IPS DF 6.9 (cell line): ENCODE measurements around the gene KCNJ9.
A peak's percentile ranks its signal among the peaks of the same experiment; 100 is the strongest.

ENCODE experiments used
- DNase-seq: peaks from one replicate; pipeline ENCODE4 v3.0.0-alpha.2; 2013; ENCODE audit warnings: low read depth, low spot score
- H3K27ac ChIP-seq: one replicate; pipeline ENCODE4 v1.5.1; 2013; ENCODE audit warnings: low read length, control low read depth
- H3K27me3 ChIP-seq: 2 replicates; pipeline ENCODE4 v1.6.1; 2013; ENCODE audit warnings: mild to moderate bottlenecking, low read length; ENCODE audit not compliant: control insufficient read depth, insufficient read depth
- H3K36me3 ChIP-seq: 2 replicates; pipeline ENCODE4 v1.6.1; 2013; ENCODE audit warnings: low read length; ENCODE audit not compliant: control insufficient read depth, insufficient read depth
- H3K4me1 ChIP-seq: 2 replicates; pipeline ENCODE4 v1.6.1; 2013; ENCODE audit warnings: low read length; ENCODE audit not compliant: control insufficient read depth, insufficient read depth
- H3K4me3 ChIP-seq: 2 replicates; pipeline ENCODE4 v1.5.1; 2013; ENCODE audit warnings: mild to moderate bottlenecking, low read length
- H3K9me3 ChIP-seq: 2 replicates; pipeline ENCODE4 v1.6.1; 2013; ENCODE audit warnings: low read length, inconsistent platforms; ENCODE audit not compliant: control insufficient read depth, insufficient read depth
- WGBS: extraction: QIAGEN DNeasy Blood & Tissue Kit; methylation state at CpG from one replicate; pipeline ENCODE4 v1.1.7; 2013; ENCODE audit warnings: mixed read lengths, missing lambda C conversion rate; ENCODE audit not compliant: insufficient read length, insufficient coverage; 5-methylcytosine and 5-hydroxymethylcytosine counted together

KCNJ9 gene

DNA sequence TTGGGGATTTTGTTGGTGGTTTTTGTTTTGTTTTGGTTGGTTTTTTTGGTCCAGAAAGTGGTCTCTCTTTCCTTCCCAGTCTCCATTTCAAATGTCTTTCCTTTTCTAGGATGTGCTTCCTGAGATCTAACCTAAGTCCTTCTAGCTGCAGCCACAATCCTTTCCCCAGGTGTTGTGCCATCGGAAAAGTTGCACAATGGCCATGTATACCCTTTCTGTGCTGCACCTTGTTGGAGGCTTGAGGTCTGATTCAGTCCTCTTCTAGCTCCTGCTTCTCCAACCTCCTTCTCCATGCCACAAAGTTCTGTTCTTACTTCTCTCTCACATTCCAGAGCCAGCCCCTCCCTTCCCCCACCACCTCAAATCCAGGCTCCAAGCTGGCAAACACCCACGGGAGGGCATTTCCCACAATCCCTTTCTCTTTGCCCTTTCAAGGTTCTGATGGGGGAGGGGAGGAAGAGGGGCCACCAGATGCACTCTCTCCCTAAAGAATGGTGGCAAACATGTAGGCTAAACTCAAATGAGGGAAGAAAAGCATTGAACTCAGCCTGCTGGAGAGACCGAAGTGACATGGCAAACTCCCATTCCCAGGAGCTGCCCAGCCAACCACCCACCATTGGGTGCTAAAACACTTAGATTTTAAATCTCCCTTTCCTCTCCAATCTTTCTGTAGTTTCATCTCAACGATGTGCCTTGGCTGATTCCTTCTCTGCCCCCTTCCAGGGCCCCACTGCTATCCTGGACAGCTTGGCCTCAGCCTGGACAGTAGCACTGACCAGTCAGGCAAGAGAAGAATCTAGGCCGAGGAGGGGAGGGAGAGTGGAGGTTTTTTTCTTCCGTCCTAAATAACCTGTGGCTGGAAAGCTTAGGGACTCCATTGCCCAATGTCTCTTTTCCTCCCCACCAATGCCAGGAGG is 14.3 kb upstream of the KCNJ9 start:
- Histone ChIP-seq H3K27ac (no peak overlapping the region), H3K27me3 (peaks cover 2% of the 10 kb centered on the region; the same call in 1 of the 2 replicates), H3K9me3 (no peaks in the 10 kb centered on the region), H3K36me3 (no peaks in the 10 kb centered on the region), H3K4me3 (no peak overlapping the region), H3K4me1 (peaks cover 6% of the 10 kb centered on the region)
- no peak for DNase-seq
- WGBS, result no CpG with 5 or more reads among the region's 6 CpGs

DNA sequence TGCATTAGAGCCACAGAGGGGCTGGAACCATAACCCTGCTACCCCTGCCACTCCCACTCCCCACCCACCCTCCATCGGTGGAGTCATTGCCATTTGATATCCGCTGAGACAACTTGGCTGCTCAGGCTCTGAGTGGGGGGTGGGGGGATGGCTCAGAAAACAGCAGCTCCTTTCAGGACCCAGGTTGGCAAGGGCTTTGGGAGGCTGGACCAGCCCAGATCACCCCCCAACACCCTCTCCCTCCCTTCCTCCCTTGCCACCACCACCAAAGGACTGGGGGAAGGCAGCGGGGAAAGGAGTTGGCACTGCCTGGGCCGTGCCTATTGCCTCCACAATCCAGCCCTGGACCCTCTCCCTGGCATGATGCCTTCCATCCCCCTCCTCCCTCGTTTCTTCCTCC is 13.1 kb upstream of the KCNJ9 start:
- peaks cover 2% of the 10 kb centered on the region; the same call in 1 of the 2 replicates for H3K27me3 ChIP-seq
- H3K27ac ChIP-seq, result no peak overlapping the region
- no peak for DNase-seq
- peaks cover 5% of the 10 kb centered on the region; the same call in 1 of the 2 replicates for H3K4me1 ChIP-seq
- H3K4me3 ChIP-seq, result no peak overlapping the region
- no peaks in the 10 kb centered on the region for H3K36me3 ChIP-seq
- WGBS, result no CpG with 5 or more reads among the region's 5 CpGs
- no peaks in the 10 kb centered on the region for H3K9me3 ChIP-seq

DNA sequence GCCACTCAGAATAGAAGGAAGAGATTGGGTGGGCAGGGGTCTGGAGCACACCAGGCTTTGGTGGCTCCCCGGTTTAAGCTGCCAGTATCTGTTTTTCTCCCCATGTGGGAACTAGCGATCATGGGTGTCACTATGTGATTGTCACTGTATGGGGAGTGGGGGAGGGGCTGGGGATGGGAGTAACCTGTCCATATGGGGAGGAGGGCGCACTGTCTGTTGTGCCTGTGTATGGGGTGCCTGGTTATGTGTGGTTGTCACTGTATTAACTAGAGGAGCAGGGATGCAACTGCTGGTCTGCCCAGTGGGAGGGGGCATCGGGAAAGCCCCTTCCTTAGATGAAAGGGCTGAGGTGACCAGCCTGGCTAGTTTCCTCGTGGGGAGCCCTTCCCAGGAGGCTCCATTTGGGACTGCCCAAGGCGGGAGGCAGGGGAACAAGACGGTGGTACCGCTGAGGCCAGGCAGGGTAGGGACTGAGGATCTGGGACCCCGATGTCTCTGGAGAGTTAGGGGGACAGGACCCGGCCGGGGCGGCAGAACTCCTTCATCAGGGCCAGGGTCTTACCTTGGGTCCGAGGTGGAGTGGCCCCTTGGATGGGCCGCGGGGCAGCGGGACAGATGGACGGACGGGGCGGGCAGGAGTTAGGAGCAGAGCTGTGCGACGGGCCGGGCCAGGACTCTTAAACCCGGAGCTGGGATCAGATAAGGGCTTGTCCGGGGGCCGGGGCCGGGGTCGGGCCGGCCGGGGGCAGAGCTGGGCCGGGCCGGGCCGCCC is 11.7 kb upstream of the KCNJ9 start, which contains the start of gene KCNJ10:
TSS of gene KCNJ10 (minus strand) at position 701 of the 772 bp plus-strand sequence. CDS start 27,628 bp downstream, outside the sequence.
- Histone ChIP-seq H3K27ac (no peak within 1 kb of the TSS), H3K9me3 (no peaks in the 10 kb centered on the region), H3K4me1 (peaks cover 5% of the 10 kb centered on the region; the same call in 1 of the 2 replicates), H3K4me3 (peak within 1 kb of the TSS; percentile 80), H3K36me3 (no peaks in the 10 kb centered on the region), H3K27me3 (peaks cover 2% of the 10 kb centered on the region; the same call in 1 of the 2 replicates)
- DNase-seq, result no peak
- WGBS, result no CpG with 5 or more reads among the region's 32 CpGs

DNA sequence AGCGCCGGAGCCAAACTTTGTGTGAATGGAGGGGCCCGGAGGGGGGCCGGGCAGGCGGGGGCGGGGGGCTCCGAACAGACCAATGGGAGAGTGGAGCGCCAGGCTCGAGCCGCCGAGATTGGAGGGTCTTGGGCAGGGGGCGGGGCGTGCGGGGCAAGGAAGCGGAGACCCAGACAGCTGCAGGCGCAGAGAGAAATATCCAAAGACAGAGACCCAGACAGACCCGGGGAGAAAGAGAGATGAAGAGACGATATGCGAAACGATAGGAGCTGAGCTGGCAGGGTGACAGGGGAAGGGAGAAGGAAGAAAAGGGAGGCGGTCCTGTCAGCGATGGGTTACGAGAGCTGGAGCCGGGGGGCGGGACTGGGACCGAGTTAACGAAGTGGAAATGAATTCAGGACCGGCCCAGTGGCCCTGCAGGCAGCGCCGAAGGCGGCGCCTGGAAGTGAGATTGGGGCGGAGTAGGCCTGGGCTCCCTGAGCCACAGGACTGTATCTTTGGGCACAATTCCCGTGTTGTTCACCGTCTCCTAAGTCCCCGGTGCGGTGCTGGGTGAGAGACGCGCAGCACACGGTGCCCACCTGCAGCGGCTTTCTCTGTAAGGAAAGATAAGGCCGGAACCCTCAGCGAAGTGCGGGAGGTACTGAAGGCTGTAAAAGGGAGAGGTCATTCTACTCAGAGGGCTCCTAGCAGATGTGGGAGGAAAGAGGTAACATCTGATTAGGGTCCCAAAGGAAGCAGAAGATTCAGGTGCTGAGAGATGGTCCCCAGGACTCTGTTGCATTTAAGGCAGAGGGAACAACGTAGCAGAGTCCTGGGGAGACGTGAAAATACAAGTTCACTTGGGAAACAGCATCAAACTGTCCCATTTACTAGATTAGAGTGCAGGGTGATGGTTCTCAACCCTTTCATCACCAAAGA is 10.8 kb upstream of the KCNJ9 start:
- WGBS, result no CpG with 5 or more reads among the region's 46 CpGs
- no peak overlapping the region for H3K27ac ChIP-seq
- H3K9me3 ChIP-seq, result no peaks in the 10 kb centered on the region
- peak overlapping the region; percentile 80 for H3K4me3 ChIP-seq
- H3K36me3 ChIP-seq, result no peaks in the 10 kb centered on the region
- peaks cover 5% of the 10 kb centered on the region; the same call in 1 of the 2 replicates for H3K4me1 ChIP-seq
- H3K27me3 ChIP-seq, result peaks cover 2% of the 10 kb centered on the region; the same call in 1 of the 2 replicates
- no peak for DNase-seq

DNA sequence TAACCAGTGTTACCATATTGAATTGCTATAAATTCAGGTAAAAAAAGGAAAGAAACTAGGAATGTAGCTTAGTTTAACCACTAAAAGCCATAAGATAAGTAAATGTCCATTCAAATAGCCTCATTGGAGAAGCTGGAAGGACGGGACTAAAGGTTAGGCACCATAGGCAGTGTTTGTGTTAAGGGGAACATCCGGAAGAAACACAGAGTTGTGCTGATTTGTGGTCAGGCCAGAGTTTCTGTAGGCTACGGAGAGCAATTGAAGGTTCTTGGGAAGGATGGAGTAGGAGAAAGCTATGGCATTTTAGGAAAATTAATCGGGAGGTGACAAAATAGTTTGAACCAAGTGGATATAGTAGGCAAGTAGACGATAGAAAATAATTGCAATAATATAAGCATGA is 10.0 kb upstream of the KCNJ9 start:
- Histone ChIP-seq H3K9me3 (no peaks in the 10 kb centered on the region), H3K27ac (no peak overlapping the region), H3K4me1 (peaks cover 5% of the 10 kb centered on the region; the same call in 1 of the 2 replicates), H3K27me3 (peaks cover 2% of the 10 kb centered on the region; the same call in 1 of the 2 replicates), H3K4me3 (no peak overlapping the region), H3K36me3 (no peaks in the 10 kb centered on the region)
- no CpG with 5 or more reads among the region's 5 CpGs for WGBS
- no peak for DNase-seq

DNA sequence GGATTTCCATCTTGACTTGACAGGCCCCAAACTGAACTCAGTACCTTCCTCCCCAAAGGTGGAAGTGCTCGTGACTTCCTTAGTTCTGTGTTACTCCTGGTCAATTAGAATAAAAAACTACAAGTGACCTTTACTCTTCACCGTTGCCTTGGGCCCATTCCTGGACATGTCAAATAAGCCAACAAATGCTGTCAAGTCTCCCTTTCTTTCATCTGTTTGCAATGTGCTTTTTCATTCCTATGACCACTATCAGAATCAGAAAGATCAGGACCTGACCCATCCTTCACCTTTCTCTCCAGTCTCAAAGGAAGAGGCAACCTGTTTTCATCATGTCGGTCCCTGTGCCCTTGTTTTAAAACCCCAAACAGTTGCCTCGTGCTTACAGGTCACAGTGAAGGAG is 6.5 kb upstream of the KCNJ9 start:
- no peak for DNase-seq
- H3K27ac ChIP-seq, result no peak overlapping the region
- H3K4me3 ChIP-seq, result no peak overlapping the region
- peaks cover 2% of the 10 kb centered on the region; the same call in 1 of the 2 replicates for H3K27me3 ChIP-seq
- WGBS, result no CpG with 5 or more reads among the region's 4 CpGs
- H3K36me3 ChIP-seq, result no peaks in the 10 kb centered on the region
- no peaks in the 10 kb centered on the region for H3K9me3 ChIP-seq
- H3K4me1 ChIP-seq, result no peaks in the 10 kb centered on the region

DNA sequence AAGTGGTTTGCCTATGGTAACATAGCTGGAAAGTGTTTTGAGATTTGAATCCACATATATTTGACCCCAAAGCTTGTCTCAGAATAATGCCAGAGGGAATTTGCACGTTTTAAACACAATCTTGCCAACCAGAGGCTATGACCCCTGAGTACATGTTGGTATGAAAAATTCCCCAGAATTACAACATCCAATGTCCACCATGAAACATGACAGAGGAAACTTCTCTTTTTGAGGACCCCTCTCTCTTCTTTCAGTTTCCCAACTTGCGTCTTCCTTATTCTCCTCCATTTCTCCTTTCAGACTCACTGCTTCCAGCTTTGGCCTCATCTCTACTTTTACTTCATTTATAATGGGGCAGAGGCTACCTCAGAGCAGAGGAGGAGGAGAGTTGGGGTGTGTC is 5.5 kb upstream of the KCNJ9 start:
- DNase-seq, result no peak
- Histone ChIP-seq H3K27me3 (peaks cover 2% of the 10 kb centered on the region; the same call in 1 of the 2 replicates), H3K4me1 (no peaks in the 10 kb centered on the region), H3K9me3 (no peaks in the 10 kb centered on the region), H3K27ac (no peak overlapping the region), H3K4me3 (no peak overlapping the region), H3K36me3 (no peaks in the 10 kb centered on the region)
- no CpG with 5 or more reads among the region's 2 CpGs for whole genome bisulfite sequencing

DNA sequence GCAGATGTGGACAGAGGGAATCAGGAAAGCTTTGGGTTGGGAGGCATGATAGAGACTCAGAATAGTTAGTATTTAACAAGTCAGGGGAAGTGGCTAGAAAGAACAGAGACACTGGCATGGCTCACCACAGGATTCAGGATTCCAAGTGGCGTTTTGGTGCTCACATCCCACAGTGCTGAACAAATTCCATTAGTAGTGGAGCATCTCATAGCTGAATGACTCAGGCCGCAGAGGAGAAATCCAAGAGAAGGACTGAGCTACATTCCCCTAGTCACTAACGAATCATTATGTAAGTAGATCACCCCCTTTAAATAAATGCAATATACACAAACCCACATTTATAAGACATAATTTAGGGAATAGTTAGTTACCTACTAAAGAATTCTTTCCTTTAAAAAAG is 5.0 kb upstream of the KCNJ9 start:
- H3K27ac ChIP-seq, result no peak overlapping the region
- no peak overlapping the region for H3K4me3 ChIP-seq
- no peaks in the 10 kb centered on the region for H3K9me3 ChIP-seq
- no CpG with 5 or more reads among the region's 3 CpGs for WGBS
- H3K4me1 ChIP-seq, result no peaks in the 10 kb centered on the region
- H3K36me3 ChIP-seq, result no peaks in the 10 kb centered on the region
- H3K27me3 ChIP-seq, result peaks cover 2% of the 10 kb centered on the region; the same call in 1 of the 2 replicates
- no peak for DNase-seq

DNA sequence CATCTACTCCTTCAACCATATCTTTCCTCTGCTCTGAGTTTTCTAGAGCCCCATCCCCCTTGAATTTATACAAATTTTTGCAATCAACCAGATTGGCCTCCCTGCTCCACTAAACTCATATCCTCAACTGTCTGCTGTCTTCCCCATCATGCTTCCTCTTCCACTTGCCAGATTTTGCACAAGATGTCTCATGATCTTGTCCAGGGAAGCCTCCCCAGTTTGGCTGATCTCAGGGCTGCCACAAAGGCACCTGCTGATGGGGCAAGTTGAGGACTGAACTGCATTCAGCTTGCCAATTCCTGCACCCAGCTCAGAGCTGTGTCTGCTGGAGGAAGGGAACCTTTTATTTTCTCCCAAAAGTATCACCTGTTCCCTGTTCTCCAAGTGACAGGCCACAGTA is 3.9 kb upstream of the KCNJ9 start:
- Histone ChIP-seq H3K27ac (no peak overlapping the region), H3K36me3 (no peaks in the 10 kb centered on the region), H3K4me1 (no peaks in the 10 kb centered on the region), H3K4me3 (no peak overlapping the region), H3K9me3 (no peaks in the 10 kb centered on the region), H3K27me3 (peaks cover 2% of the 10 kb centered on the region; the same call in 1 of the 2 replicates)
- no peak for DNase-seq
